GM19043 (cell line): ENCODE results near the gene KRTDAP.

Source experiments
- ATAC-seq: cut with Tn5 transposase; IDR thresholded peaks from one replicate; pipeline ENCODE4 v1.9.1; 2021; ENCODE audit warnings: low read depth; ENCODE audit not compliant: unreplicated experiment

Gene KRTDAP

DNA sequence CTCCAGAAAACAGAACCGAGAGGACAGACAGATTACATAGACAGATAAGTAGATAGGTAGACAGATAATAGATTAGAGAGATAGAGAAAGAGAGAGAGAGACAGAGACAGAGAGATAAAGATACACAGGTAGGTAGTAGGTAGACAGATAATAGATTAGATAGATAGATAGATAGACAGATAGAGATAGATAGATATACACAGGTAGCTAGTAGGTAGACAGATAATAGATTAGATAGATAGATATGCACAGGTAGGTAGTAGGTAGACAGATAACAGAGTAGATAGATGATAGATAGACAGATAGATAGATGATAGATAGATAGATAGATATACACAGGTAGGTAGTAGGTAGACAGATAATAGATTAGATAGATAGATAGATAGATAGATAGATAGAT is 32.1 kb downstream of the KRTDAP start:
- ATAC-seq = no peak

DNA sequence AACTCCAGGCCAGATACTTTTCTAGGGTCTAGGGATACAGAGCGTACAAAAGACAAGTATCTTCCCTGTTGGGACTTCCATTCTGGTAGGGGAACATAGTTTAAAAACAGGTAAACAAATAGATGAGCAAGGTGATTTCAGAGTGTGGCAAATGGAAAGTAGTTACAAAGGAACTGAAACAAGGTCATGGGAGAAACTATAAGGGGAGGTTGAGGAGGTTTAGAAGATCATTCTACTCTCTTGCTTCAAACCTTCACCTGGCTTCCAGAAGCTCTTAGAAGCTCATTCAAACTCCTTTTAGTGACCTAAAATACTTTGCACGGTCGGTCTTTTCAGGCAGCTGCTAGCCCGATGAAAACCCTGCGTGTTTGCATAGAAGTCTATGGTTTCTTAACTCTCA is 33.1 kb downstream of the KRTDAP start:
- ATAC-seq = no peak

DNA sequence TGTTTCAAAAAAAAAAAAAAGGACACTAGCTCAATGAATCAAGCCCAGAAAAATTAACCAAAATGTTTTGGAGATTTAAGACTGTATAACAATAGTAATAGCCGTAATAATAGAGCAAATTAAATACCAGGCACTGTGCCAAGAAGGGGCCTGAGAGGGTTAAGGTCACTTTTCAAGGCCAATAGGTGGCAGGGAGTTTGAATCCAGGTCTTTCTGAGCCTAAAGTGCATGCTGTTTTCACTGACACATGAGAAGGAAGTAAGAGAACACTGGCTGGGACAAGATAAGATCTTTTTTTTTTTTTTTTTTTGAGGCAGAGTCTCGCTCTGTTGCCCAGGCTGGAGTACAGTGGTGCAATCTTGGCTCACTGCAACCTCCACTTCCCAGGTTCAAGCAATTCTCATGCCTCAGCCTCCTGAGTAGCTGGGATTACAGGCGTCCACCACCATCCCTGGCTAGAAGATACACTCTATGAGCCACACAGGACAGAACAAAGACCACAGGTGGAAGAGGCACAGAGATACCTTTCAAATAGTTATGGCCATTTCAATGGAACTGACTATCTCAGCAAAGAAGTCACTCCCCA is 34.6 kb downstream of the KRTDAP start:
- no peak for ATAC-seq

DNA sequence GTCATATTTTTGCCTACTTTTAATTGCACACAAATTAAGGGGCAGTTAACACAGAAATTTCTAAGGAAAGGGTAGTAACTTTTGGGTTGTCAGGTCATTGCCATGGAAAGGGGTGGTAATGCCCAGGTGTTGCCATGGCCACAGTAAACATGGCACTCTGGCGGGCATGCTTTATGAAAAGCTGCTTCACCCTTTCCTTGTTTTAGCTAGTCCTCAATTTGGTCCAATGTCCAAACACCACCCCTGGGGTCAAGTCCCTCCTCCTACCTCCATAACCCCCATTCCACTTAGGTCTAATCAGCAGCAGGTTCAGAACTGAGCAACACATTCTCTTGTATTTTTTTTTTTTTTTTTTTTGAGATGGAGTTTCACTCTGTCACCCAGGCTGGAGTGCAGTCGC is 35.6 kb downstream of the KRTDAP start:
- ATAC-seq = no peak

DNA sequence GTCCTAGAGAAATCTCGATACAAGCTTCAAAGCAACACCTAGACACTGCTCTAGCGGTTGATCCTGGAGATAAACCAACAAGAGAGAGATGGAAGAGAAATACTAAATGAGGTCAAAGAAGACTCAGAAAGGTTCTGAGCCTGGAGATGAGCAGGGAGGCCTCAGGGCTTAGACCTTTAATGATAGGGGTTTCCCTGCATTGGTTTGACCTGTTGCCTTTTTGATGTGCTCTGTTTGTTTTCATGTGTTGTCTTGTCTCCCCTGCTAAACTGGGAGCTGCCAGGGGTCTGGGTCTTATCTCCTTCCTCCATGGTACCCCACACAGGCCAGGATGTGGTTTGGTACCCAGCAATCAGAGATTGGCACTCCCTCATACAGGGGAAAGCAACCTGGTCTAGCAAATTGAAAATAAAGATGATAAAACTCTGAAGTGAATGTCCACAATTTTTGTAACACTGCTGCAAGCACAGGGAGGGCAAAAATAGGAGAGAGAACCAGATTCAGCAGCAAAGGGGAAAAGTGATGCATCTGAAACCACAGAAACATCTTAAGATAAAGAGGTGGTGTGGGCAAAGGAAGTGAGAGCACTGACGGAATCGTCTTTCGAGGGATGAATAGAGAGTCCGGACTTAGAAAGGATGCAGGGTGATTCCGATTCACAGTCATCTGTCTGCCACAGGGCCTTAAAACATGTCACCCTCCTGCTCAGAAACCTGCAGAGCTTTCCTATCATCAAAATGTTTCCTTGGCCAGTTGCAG is 38.7 kb downstream of the KRTDAP start:
- ATAC-seq = no peak

DNA sequence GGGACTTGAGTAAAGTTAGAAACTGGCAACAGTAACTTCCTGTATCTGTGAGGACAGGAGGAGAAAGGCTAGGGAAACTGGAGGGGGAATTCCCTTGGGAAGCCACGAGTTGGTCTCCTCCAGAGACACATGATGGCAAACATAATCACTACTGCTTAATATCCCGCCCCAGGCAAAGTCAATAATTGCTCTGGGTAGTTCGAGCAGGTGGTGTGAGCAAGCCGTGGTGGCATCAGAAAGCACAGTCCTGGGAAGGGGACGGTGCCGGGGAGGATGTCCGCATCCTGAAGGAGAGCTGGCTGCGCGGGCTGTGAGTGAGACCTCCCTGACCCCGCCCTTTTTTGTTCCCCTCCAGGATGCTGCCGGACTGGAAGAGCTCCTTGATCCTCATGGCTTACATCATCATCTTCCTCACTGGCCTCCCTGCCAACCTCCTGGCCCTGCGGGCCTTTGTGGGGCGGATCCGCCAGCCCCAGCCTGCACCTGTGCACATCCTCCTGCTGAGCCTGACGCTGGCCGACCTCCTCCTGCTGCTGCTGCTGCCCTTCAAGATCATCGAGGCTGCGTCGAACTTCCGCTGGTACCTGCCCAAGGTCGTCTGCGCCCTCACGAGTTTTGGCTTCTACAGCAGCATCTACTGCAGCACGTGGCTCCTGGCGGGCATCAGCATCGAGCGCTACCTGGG is 40.8 kb downstream of the KRTDAP start:
- ATAC-seq = no peak

DNA sequence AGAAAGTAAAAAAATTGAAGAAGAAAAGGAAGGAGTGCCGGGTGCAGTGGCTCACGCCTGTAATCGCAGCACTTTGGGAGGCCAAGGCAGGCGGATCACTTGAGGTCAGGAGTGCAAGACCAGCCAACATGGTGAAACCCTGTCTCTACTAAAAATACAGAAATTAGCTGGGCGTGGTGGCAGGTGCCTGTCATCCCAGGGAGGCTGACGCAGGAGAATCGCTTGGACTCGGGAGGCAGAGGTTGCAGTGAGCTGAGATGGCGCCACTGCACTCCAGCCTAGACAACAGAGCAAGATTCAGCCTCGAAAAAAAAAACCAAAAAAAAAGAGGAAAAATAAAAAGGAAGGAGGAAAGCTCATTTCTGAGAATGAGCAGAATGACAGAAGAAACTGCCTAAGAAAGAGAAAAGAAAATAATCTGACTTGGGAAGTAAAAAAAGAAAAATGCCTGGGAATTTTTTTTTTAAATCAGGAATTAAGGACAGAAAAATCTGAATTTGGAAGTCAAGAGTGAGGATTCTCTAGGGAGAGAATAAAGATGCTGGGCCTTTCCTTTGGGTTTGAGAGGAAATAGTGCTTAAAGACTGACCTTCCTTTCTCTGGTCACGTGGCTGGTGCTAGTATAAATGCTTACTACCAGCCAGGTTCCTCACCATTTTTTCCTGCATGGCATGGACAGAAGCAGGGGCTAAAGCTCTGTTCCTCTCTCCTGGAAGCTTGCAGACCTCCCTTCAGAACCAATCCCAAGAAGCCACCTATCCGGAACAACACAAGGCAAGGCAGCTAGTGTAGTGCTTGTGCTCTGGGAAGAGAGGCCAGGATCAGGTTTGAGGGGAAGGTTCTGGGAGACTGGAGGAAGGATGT is 42.4 kb downstream of the KRTDAP start, which contains the start of gene FFAR2:
TSS of gene FFAR2 (plus strand) at position 652 of the 864 bp plus-strand sequence. CDS start 1,458 bp downstream, outside the sequence.
- ATAC-seq = no peak

DNA sequence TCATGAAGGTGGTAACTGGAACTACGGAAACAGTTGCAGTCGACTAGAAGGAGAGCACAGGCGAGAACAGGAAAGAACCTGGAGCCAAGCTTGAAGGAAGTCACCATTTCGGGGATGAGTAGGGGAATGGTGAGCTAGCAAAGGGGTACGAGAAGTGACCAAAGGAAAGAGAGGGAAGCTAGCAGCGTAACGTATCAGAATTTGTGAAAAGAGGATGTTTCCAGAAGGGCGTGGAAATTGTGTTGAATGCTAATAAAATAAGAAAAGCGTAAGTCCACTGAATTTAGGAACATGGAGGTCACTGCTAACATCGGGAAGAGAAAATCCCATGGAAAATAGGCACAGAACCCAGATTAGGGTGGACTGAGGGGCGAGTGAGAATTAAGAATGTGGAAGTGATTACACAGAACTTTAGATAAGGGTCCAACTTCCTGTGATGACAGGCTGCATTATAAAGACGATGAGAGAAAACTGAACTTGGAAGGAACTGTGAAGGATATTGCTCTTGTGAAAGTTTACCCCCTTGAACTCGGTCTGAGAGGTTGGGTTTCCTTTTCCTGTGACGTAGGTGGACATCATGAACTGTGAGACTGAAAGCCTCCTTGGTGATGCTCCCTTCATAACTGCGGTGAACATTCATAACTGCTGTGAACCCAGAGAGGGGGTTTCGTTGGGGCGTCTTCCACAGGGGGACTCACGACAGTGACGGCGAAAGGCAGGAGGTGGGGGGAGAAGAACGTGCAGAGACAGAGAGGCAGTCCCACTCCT is 44.3 kb downstream of the KRTDAP start:
- ATAC-seq = no peak

DNA sequence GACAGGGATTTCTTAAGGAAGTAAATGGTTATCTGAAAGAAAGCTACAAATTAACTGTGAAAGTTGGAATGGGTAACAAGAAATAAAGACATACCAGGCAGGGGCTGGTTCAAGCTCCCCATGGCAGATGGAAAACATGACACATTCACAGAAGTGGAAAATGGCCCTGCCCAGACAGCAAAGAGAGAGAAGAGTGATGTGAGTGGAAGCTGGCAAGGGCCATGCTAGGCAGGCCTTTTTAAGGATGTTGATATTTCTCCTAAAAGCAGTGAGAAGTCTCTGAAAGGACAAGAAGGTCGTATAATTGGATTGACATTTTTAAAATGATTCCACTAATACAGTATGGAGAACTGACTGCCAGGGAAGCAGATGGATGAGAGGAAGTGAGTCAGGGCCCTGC is 45.5 kb downstream of the KRTDAP start:
- no peak for ATAC-seq

DNA sequence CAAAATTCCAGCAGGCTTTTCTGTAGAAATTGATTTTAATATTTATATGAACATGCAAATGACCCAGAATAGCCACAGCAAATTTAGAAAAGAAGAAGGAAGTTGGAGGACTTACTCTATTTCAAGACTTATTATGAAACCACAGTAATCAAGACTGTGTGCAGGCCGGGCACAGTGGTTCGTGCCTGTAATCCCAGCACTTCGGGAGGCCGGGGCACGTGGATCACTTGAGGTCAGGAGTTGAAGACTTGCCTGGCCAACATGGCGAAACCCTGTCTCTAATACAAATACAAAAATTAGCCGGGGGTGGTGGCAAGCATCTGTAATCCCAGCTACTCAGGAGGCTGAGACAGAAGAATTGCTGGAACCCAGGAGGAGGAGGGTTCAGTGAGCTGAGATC is 48.2 kb downstream of the KRTDAP start:
- ATAC-seq = no peak

DNA sequence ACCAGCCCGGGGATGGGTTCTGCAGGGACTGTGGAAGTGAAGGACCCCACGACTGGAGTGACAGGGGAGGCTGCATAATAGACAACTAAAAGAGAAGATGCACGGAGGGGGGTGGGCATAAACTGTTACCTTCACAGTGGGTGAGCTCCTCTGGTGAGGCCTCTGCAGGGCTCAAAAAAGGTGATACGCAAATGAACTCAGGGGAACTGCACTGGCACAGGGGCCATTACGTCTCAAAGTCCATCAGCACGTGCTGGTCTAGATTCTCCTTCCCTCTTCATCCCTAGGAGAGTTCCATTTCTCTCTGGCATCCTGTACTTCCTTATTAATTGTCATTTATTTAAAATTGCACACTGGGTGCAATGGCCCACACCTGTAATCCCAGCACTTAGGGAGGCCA is 50.3 kb downstream of the KRTDAP start:
- no peak for ATAC-seq

DNA sequence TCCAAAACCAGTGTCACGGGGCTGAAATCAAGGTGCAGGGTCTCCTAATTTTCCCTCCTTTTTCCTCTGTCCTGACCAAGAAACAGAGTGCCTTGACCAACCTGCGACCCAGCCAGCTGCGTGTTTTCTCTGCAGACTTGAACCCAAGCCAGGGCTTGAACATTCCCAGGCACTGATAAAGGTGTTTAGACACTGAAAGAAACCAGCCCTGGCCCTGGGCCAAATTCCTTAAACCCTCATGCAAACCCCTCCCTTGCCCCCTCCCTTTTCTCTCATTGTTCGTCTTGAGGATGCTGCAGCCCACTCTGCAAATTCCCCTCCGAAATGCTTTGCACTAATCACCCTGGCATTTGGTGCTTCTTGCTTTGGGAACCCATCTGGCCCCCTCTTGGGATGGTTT is 51.7 kb downstream of the KRTDAP start:
- ATAC-seq = no peak

DNA sequence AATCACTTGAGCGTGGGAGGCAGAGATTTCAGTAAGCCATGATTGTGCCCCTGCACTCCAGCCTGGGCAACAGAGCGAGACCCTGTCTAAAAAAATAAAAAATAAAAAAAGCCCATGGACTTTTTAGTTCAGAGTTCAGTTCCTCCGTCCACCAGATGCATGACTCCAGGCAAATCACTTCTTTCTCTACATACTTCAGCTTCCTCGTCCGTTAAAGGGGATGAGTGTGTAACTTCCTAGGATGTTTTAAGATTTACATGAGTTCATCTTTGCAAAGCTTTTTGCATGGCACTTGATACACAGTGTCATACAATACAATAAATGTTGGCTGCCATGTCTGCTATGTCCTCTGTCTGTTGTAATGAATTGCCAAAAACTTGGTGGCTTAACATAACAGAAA is 52.2 kb downstream of the KRTDAP start:
- ATAC-seq = no peak

DNA sequence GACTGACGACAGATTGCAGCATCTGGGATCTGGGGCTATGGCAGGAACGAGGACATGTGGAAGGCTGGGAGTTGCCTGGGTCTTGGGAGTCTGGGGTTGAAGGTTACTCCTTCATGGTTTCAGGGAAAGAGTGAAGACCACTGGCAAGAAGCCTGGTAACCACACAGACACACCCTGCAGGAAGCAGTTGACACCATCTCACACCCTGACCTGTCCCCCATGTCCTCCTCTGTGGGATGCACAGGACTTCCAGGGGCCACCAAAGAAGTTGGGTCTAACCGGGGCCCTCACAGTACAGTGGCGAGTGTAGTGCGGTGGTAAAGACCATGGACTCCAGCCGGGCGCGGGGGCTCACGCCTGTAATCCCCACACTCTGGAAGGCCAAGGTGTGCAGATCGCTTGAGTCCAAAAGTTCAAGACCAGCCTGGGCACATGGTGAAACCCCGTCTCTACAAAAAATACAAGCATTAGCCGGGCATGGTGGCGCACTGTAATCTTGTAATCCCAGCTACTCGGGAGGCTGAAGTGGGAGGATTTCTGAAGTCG is 52.8 kb downstream of the KRTDAP start:
- ATAC-seq = no peak
